GM23248 (cell line): ENCODE measurements around the gene AK8.

Experiments
- EZH2 ChIP-seq: fragments of 200-600 bp; sonication (generic); IDR thresholded peaks from 2 replicates; pipeline ENCODE4 v1.6.1; 2018; ENCODE audit warnings: antibody characterized with exemption, mild to moderate bottlenecking; ENCODE audit not compliant: insufficient read depth, poor library complexity, severe bottlenecking
- EZH2phosphoT487 ChIP-seq: fragments of 200-600 bp; sonication (generic); IDR thresholded peaks from 2 replicates; pipeline ENCODE4 v1.6.1; 2018; ENCODE audit warnings: antibody characterized with exemption, moderate library complexity, mild to moderate bottlenecking, low read depth; ENCODE audit not compliant: insufficient read depth

- TF ChIP-seq EZH2phosphoT487: no peak
- TF ChIP-seq EZH2: no peak
Observed at GRCh38 chr9:132804576-132805295, 73.3 kb downstream of the AK8 start.
